Smooth muscle cell (in vitro differentiated cells): ENCODE data around the gene DDX60. TPM values are rescaled to one million over a fixed set of nuclear protein-coding genes. Genes with fewer than 3 reads are reported as not detected.

Experiments
- DNase-seq: peaks from one replicate; lab custom pipeline; 2025; ENCODE audit not compliant: unreplicated experiment; lab: John Stamatoyannopoulos, UW
- H2AFZ ChIP-seq: fragments of 200-600 bp; sonication (generic); 2 replicates; pipeline ENCODE4 v1.6.0; 2016; ENCODE audit warnings: antibody characterized with exemption, low read depth, mild to moderate bottlenecking
- H3F3A ChIP-seq: fragments of 200-600 bp; sonication (generic); 2 replicates; pipeline ENCODE4 v1.6.0; 2017; ENCODE audit warnings: antibody characterized with exemption, low read depth
- H3K27ac ChIP-seq: fragments of 200-600 bp; sonication (generic); 2 replicates; pipeline ENCODE4 v1.5.1; 2016; ENCODE audit warnings: low read depth, mild to moderate bottlenecking
- H3K27me3 ChIP-seq: fragments of 200-600 bp; sonication (generic); 2 replicates; pipeline ENCODE4 v1.6.1; 2016; ENCODE audit warnings: low read depth, mild to moderate bottlenecking
- H3K36me3 ChIP-seq: fragments of 200-600 bp; sonication (generic); 2 replicates; pipeline ENCODE4 v1.5.1; 2016; ENCODE audit warnings: low read depth
- H3K4me1 ChIP-seq: fragments of 200-600 bp; sonication (generic); 2 replicates; pipeline ENCODE4 v1.5.1; 2016; ENCODE audit warnings: low read depth
- H3K4me2 ChIP-seq: fragments of 200-600 bp; sonication (generic); 2 replicates; pipeline ENCODE4 v1.6.0; 2016; ENCODE audit warnings: mild to moderate bottlenecking
- H3K4me3 ChIP-seq: fragments of 200-600 bp; sonication (generic); 2 replicates; pipeline ENCODE4 v1.5.1; 2016; ENCODE audit warnings: mild to moderate bottlenecking
- H3K79me2 ChIP-seq: fragments of 200-600 bp; sonication (generic); 2 replicates; pipeline ENCODE4 v1.6.0; 2016; ENCODE audit warnings: low read depth, mild to moderate bottlenecking
- H3K9ac ChIP-seq: fragments of 200-600 bp; sonication (generic); 2 replicates; pipeline ENCODE4 v1.6.0; 2016; ENCODE audit warnings: low read depth
- H3K9me3 ChIP-seq: fragments of 200-600 bp; sonication (generic); replicated peaks from 2 replicates; pipeline ENCODE4 v1.5.1; 2016; ENCODE audit warnings: low read depth
- H4K20me1 ChIP-seq: fragments of 200-600 bp; sonication (generic); 2 replicates; pipeline ENCODE4 v1.6.0; 2016; ENCODE audit warnings: low read depth
- CTCF ChIP-seq: fragments of 200-600 bp; sonication (generic); IDR thresholded peaks from 2 replicates; pipeline ENCODE4 v1.5.1; 2017; ENCODE audit warnings: borderline replicate concordance, mild to moderate bottlenecking, antibody characterized with exemption; ENCODE audit not compliant: insufficient read depth, poor library complexity, severe bottlenecking
- WGBS: methylation state at CpG from one replicate; pipeline ENCODE4 v1.1.7; 2016; ENCODE audit warnings: low lambda C conversion rate; 5-methylcytosine and 5-hydroxymethylcytosine counted together
- polyA plus RNA-seq: library from polyadenylated mRNA; unstranded; fragments of >200 nt; fragmentation: Nextera tagmentation; extraction: Ambion mirVana; gene quantifications from 2 replicates; pipeline ENCODE4 v1.2.1, GENCODE V29; 2016
- total RNA-seq: library from RNA; depleted of rRNA; stranded (reverse); fragments of >200 nt; gene quantifications from 2 replicates; pipeline ENCODE4 v1.2.3, GENCODE V29; 2014

The DDX60 gene
- total and polyA plus RNA-seq, 2 experiments from 2014 or later: 0.87 to 6.7 TPM

GRCh38 chr4:168203233-168203911 lies 115.2 kb downstream of the DDX60 start:
- Histone ChIP-seq H3K27ac (no peak overlapping the region), H3K4me2 (no peak overlapping the region), H3K36me3 (no peaks in the 10 kb centered on the region), H3K79me2 (no peaks in the 10 kb centered on the region), H4K20me1 (no peaks in the 10 kb centered on the region), H3K4me3 (no peak overlapping the region), H3K9ac (no peak overlapping the region), H3K27me3 (no peaks in the 10 kb centered on the region), H3K9me3 (peaks cover 3% of the 10 kb centered on the region), H2AFZ (no peak overlapping the region), H3K4me1 (no peaks in the 10 kb centered on the region), H3F3A (no peaks in the 10 kb centered on the region)
- DNase-seq: no peak
- 91% methylated on average over 4 of the region's 4 CpGs for WGBS
- TF ChIP-seq CTCF: no peak

- Histone ChIP-seq H3K4me3 (no peak overlapping the region), H4K20me1 (no peaks in the 10 kb centered on the region), H3K36me3 (no peaks in the 10 kb centered on the region), H3K4me2 (no peak overlapping the region), H3K27me3 (no peaks in the 10 kb centered on the region), H3K9ac (no peak overlapping the region), H3K27ac (no peak overlapping the region), H3K79me2 (no peaks in the 10 kb centered on the region), H3K4me1 (no peaks in the 10 kb centered on the region), H2AFZ (no peak overlapping the region), H3F3A (no peaks in the 10 kb centered on the region), H3K9me3 (peaks cover 3% of the 10 kb centered on the region)
- no peak for TF ChIP-seq CTCF
- WGBS: 87% methylated on average over 3 of the region's 3 CpGs
- no peak for DNase-seq
Measured at GRCh38 chr4:168200685-168201084, 117.9 kb downstream of the DDX60 start.

GRCh38 chr4:168199260-168199957 lies 119.1 kb downstream of the DDX60 start:
- peaks cover 3% of the 10 kb centered on the region for H3K9me3 ChIP-seq
- no peaks in the 10 kb centered on the region for H4K20me1 ChIP-seq
- no peaks in the 10 kb centered on the region for H3K4me1 ChIP-seq
- no peaks in the 10 kb centered on the region for H3K36me3 ChIP-seq
- H3F3A ChIP-seq: no peaks in the 10 kb centered on the region
- no peak overlapping the region for H2AFZ ChIP-seq
- TF ChIP-seq CTCF: no peak
- DNase-seq: no peak
- H3K27ac ChIP-seq: no peak overlapping the region
- H3K79me2 ChIP-seq: no peaks in the 10 kb centered on the region
- 87% methylated on average over 4 of the region's 4 CpGs for WGBS
- H3K9ac ChIP-seq: no peak overlapping the region
- no peaks in the 10 kb centered on the region for H3K27me3 ChIP-seq
- no peak overlapping the region for H3K4me3 ChIP-seq
- no peak overlapping the region for H3K4me2 ChIP-seq
